Psoas muscle (tissue), 8 donors: ENCODE results near the gene KLHL9. TPM values are rescaled to one million over a fixed set of nuclear protein-coding genes. Genes with fewer than 3 reads are reported as not detected.
A peak's percentile ranks its signal among the peaks of the same experiment; 100 is the strongest.

Source experiments
- ATAC-seq, 4 donors: fragments of 200-7000 bp; cut with Tn5 transposase; one replicate each; pipeline ENCODE4 v1.9.1; 2020; ENCODE audit warnings: moderate library complexity in 3 of 4, mild to moderate bottlenecking in 2 of 4
- DNase-seq, 2 donors: peaks; one replicate each; pipeline ENCODE4 v3.0.0-alpha.2; 2020
- H3K27ac ChIP-seq: fragments of 200-600 bp; one replicate; pipeline ENCODE4 v1.8.0; 2022
- H3K27me3 ChIP-seq, 3 donors: fragments of 200-600 bp in 1 of 3; one replicate each; pipeline versions ENCODE4 v1.6.1 to v1.8.0; 2013 to 2022; ENCODE audit warnings: low read length in 2 of 3, mild to moderate bottlenecking in 2 of 3, moderate library complexity in 1 of 3; ENCODE audit not compliant: insufficient read depth in 3 of 3
- H3K36me3 ChIP-seq, 2 donors: fragments of 200-600 bp in 1 of 2; one replicate each; pipeline versions ENCODE4 v1.6.1 to v1.8.0; 2013 to 2022; ENCODE audit warnings: low read depth in 1 of 2, mild to moderate bottlenecking in 1 of 2, moderate library complexity in 1 of 2; ENCODE audit not compliant: insufficient read depth in 1 of 2
- H3K4me1 ChIP-seq: fragments of 200-600 bp; one replicate; pipeline ENCODE4 v1.8.0; 2022
- H3K4me3 ChIP-seq: fragments of 200-600 bp; one replicate; pipeline ENCODE4 v1.8.0; 2022; ENCODE audit warnings: mild to moderate bottlenecking
- H3K9me3 ChIP-seq: fragments of 200-600 bp; one replicate; pipeline ENCODE4 v1.8.0; 2022
- CTCF ChIP-seq: fragments of 200-600 bp; IDR thresholded peaks from one replicate; pipeline ENCODE4 v1.8.0; 2022; ENCODE audit warnings: antibody characterized with exemption
- WGBS, 3 donors: extraction: QIAGEN DNeasy Blood & Tissue Kit; methylation state at CpG; one replicate each; pipeline versions ENCODE4 v1.1.6 to v1.1.7; 2013; 5-methylcytosine and 5-hydroxymethylcytosine counted together
- intact Hi-C, 2 donors: fragments of 100-400 bp; cut with DNase I; formaldehyde crosslinking; loops; one replicate each; pipeline versions ENCODE4 v1.11.0 to v1.14.2; 2022
- polyA plus RNA-seq, 3 donors: library from polyadenylated mRNA; stranded (reverse); fragments of 200-250 nt; gene quantifications; one replicate each; pipeline ENCODE4 v1.2.3, GENCODE V29; 2013
- total RNA-seq, 4 donors: library from RNA; stranded (reverse); fragmentation: NEBNext Ultra II Directional in 2 of 4; extraction: Animal tissue kit (Norgen Biotek cat#: 25700) in 2 of 4; gene quantifications; one replicate each; pipeline versions ENCODE4 v1.2.1 to v1.2.4, GENCODE V29; 2021 to 2023
- donor health status: healthy with polysubstance abuse.
- donor health status: DM: no; HTN: no; CAD: no; lungs with moderate emphysema.
- donor health status: Bipolar disorder and iron deficiency.
- donor health status: healthy.
- donor health status: DM: yes; HTN: yes; CAD: no.
- donor health status: DM: no; HTN: no; CAD: no.
- donor health status: DM: no; HTN: no; CAD: no.
- donor health status: DM: yes; HTN: yes; CAD: no.

KLHL9 gene
- total and polyA plus RNA-seq, 7 donors = 3.6 to 10.2 (median 7.8) TPM

DNA sequence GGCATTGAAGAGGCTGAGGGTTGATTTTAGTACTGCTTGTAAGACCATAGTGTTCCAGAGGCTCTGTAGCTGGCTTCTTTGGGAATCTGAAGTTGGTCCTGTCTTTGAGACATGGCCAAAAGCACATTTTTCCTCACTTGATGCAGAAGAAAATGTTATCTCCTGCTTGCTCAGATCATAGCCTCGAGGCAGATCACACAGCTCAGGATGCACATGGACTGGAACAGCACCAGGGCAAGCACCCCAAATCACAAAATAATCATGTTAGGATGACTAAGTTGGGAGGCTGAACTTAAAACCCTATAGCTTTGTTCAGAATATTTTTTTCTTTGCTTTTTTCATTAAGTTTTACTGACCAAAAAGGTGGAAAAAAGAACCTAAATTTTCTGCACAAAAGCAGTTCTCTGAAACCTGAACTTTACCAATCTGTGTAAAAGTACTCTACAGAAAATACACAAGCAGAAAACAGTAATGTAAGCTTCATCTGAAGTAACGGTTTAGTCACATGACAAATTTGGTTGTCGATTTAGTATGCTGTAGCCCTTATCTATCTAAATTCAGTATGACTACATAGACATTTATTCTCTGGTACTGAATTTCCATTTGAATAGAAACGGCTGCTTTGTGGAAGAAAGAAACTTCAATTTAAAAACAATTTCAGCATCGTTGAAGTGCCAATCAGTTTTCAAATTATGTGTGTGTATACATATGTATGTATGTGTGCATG, 3.4 kb downstream of the KLHL9 start:
- H3K27me3 ChIP-seq = no peaks in the 10 kb centered on the region
- H3K4me3 ChIP-seq = peak overlapping the region; percentile 96
- ATAC-seq (no peak), DNase-seq (no peak)
- intact Hi-C loops = loop anchor here in 1 of 2 donors (10.0 kb wide), 1 partner anchor 463 kb away; no protein-coding TSS in a partner anchor
- WGBS, 3 donors = 40 to 44% (median 41%) methylated on average over 5 of the region's 5 CpGs
- no peak for TF ChIP-seq CTCF
- no peak overlapping the region for H3K27ac ChIP-seq
- no peaks in the 10 kb centered on the region for H3K9me3 ChIP-seq
- H3K4me1 ChIP-seq = peaks cover 67% of the 10 kb centered on the region
- H3K36me3 ChIP-seq = peaks cover 6 to 16% of the 10 kb centered on the region in 2 donors

DNA sequence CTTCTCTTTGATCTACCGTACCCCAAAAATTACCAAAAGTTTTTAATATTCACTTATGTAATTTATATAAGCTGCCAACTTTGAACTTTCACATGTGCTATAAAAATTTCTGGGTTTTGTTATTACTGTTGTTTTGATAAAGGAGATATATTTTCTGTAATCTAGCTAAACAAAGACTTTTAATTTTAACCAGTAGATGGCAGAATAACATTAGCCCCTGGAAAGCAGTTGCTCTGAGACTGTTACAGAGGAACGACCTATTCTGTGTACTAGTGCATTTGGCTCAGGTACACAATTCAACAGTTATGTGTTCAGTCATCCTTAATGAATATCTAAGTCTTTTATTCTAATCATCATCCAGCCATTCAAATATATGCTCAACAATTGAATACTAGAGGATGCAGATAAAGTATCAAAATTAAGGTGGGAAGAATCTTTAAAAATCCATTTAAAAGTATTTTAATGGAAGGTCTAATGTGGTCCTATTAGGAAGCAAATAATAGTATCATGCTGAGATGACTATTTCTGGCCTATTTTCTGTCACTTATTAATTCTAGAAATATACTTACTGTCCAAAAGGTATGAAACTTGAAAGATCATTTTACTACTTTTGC, 8.6 kb downstream of the KLHL9 start:
- 34 to 40% (median 38%) methylated on average over 2 of the region's 2 CpGs for WGBS, 3 donors
- peak; percentile 61 to 90 (median 70) for ATAC-seq
- peaks cover 41% of the 10 kb centered on the region for H3K4me1 ChIP-seq
- no peak overlapping the region for H3K4me3 ChIP-seq
- no peak overlapping the region for H3K27ac ChIP-seq
- no peak for DNase-seq
- intact Hi-C loops = loop anchor here (5.0 kb wide), 1 partner anchor 71 kb away; no protein-coding TSS in a partner anchor
- no peaks in the 10 kb centered on the region for H3K9me3 ChIP-seq
- no peaks in the 10 kb centered on the region for H3K27me3 ChIP-seq
- peaks cover 0 to 38% of the 10 kb centered on the region in 2 donors for H3K36me3 ChIP-seq
- TF ChIP-seq CTCF = peak; percentile 72

DNA sequence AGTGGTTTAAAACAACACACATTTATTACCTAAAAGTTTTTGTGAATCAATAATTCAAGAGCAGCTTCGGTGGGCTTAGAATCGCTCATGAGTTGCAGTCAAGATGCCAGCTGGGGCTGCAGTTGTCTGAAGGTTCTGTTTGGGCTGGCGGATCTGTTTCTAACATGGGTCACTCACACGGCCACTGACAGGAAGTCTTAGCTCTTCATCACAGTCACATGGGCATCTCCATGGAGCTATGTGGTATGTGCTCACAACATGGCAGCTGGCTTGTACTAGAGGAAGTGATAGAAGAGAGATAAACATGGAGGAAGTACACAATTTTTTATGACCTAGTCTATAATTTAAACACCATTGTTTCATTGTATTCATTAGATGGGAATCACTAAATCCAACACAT, 11.2 kb downstream of the KLHL9 start:
- no peak for DNase-seq

DNA sequence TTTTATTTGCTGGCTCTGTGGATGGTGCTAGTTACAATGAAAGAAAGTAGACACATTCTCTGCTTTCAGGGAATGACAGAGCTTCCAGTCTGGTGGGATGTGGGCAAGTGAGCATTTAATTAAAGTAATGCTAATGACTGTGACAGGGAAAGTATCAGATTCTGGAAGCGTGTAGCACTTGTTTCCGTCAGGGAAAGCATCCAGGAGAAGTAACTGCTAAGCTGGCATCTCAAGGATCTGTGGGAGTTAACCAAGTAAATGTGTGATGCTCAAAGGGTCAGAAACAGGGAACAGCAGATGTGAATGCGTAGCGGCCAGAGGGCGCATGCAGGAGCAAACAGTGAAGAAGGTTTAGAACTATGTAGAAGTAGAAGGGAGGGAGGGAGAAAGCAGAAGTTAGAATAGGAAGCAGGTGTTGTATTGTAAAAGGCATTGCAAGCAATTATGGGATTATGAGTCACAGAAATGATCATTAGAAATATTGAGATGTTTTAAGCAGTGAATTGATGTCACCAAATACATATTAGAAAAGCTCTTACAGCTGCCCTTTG, 12.2 kb downstream of the KLHL9 start:
- Histone ChIP-seq H3K36me3 (peaks cover 0 to 41% of the 10 kb centered on the region in 2 donors), H3K27ac (no peak overlapping the region), H3K9me3 (no peaks in the 10 kb centered on the region), H3K4me3 (no peak overlapping the region), H3K27me3 (no peaks in the 10 kb centered on the region), H3K4me1 (peaks cover 10% of the 10 kb centered on the region)
- ATAC-seq = no peak
- intact Hi-C loops = loop anchor here in 1 of 2 donors (5.0 kb wide), 1 partner anchor 469 kb away; no protein-coding TSS in a partner anchor
- DNase-seq = no peak
- 72 to 84% (median 78%) methylated on average over 5 of the region's 5 CpGs for WGBS, 3 donors
- no peak for TF ChIP-seq CTCF

More for the DNA sequence above, 11.2 kb downstream of the KLHL9 start:
- Histone ChIP-seq H3K9me3 (no peaks in the 10 kb centered on the region), H3K36me3 (peaks cover 0 to 44% of the 10 kb centered on the region in 2 donors), H3K27ac (no peak overlapping the region), H3K27me3 (no peaks in the 10 kb centered on the region), H3K4me3 (no peak overlapping the region), H3K4me1 (peaks cover 17% of the 10 kb centered on the region)
- ATAC-seq = peak in 1 of 4 donors; percentile 36
- no peak for TF ChIP-seq CTCF
- 75 to 83% (median 76%) methylated on average over 4 of the region's 4 CpGs for WGBS, 3 donors
- intact Hi-C loops = loop anchor here in 1 of 2 donors (5.0 kb wide), 1 partner anchor 468 kb away; no protein-coding TSS in a partner anchor
